SKM-1 treated with dmso at 0.1 percent for 144 hours (cell line): ENCODE data around the gene NFIX.

Source experiments
- DNase-seq: peaks from one replicate; lab custom pipeline; 2025; ENCODE audit not compliant: unreplicated experiment; lab: John Stamatoyannopoulos, UW

NFIX gene

GRCh38 chr19:12987190-12987589 lies 8.1 kb upstream of the NFIX start:
- DNase-seq: no peak

DNA sequence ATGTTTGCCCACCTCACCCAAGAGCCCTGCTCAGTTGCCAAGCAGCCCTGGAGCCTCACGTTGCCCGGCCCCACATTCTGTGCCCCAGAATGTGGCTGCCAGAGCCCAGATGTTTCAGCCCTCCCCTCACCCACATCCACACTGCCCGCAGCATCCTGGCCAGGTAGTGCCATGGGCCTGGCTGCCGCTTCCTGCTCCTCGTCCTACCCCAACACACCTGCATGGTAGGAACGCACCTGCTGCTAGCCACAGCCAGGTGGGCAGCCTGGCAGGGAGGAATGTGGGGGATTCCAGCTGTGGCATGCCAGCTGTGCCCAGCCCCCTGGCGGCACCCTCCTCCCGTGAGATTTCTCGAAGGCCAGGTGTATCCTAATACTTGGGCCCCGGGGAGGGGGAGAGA lies 7.5 kb upstream of the NFIX start:
- no peak for DNase-seq

DNA sequence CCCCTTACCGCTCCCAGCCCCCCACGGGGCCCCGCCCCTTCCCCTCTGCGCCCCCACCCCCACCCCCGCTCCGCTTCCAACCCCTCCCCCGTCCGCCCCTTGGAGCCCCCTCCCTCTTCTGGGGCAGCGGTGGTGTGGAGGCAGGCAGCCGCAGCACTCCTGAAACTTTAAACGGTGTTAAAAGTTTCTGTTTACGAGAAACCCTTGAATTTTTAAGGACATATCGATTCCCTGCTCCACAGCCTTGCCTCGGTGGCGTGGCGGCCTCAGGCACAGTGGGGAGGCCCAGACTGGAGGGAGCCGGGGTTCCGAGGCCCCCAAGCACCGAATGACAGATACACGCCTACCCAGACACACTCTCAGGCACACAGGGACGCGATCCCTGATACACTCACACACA lies 4.8 kb upstream of the NFIX start:
- DNase-seq: no peak

GRCh38 chr19:12990853-12991252 lies 4.4 kb upstream of the NFIX start:
- no peak for DNase-seq

- DNase-seq: no peak
Measured at GRCh38 chr19:12991296-12991695, 4.0 kb upstream of the NFIX start.

DNA sequence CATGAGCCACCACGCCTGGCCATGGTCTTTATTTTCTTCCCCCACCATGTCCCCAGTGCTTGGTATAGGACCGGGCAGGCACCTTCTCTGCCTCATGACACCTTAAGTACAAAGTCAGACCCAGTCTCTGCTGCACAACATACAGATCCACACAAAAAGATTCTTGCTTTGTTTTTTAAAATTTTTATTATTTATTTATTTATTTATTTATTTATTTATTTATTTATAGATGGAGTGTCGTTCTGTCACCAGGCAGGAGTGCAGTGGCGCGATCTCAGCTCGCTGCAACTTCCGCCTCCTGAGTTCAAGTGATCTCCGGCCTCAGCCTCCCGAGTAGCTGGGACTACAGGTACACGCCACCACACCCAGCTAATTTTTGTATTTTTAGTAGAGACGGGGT lies 2.5 kb upstream of the NFIX start:
- DNase-seq: no peak

DNA sequence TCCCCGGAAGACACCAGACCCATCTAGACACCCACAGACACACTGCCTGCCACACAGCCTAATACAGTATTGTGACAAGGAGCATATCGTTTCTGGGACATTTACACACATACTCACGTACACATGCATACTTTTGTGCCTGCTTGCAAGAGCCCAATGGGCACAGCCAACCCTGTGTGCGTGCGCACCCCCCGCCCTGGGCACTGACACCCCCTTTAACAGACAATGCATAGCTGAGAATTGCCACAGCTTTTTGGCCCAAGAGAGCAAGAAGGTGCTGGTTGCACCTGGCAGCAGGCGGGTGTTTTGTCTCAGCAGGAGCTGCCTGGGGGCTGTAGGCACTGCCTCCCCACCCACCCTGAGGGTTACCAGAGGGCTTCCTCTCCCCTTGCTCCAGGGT lies 1.7 kb upstream of the NFIX start:
- DNase-seq: no peak

GRCh38 chr19:12995596-12996405 lies 526 bp downstream of the NFIX start:
- DNase-seq: no peak

- no peak for DNase-seq
Measured at GRCh38 chr19:12996406-12997094, 1.3 kb downstream of the NFIX start.

GRCh38 chr19:12997179-12997966 lies 2.1 kb downstream of the NFIX start:
- no peak for DNase-seq

DNA sequence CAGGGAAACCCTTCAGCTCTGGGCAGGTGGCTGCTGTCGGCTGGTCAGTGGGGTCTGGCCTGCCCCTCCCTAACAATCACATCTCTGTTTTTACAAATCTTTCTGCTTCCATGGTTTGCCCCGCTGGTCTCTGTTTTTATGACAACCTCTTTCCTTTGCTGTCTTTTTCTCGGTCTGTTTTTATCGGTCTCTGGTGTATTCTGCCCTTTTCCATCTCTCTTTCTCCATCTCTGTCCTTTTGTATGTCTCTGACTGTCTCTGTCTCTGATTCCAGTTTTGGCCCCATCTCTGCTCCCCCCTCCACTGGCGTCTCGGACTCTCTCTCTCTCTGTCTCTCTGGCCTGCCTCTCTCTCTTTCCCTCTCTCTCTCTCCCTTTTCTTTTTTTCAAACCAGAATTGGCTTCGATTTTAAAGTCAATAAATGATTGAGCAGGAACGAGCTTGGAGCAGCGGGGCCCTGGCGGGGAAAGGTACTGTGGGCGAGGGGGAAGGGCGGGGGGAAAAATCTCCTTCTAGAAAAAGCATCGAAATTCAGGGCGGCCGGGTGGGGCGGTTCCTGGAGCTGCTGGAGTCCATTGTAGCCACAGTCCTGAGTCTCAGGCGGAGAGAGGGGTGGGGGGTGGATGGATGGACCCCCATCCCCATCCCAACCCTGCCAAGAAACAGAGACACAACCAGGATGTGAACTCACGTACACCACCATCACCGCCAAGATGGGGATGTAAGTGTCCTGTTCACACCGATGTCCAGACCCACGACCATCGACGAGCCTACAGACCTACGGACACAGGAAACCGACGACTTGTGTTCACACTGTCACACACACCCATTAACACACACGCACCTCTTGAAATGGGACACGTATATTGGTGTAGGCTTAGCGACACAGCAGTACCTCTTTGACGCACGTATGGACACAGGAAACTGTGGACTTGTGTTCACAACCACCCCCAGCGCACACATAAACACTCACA lies 3.0 kb downstream of the NFIX start:
- DNase-seq: no peak

DNA sequence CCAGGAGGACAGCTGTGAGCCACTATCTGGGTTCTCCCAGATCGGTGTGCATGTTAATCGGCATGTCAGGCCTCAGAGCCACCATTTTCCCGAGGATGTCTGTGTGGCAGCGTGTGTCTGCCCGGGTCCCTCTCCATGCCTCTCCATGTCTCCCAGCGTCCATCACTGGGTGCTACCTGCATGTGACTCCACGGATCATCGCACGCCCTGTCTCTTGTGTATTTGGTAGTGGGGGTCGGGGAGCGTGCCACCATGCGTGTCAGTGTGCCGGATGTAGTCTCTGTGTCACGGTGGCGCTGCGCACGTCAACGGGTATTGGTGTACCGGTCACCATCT lies 5.9 kb downstream of the NFIX start:
- DNase-seq: no peak

DNA sequence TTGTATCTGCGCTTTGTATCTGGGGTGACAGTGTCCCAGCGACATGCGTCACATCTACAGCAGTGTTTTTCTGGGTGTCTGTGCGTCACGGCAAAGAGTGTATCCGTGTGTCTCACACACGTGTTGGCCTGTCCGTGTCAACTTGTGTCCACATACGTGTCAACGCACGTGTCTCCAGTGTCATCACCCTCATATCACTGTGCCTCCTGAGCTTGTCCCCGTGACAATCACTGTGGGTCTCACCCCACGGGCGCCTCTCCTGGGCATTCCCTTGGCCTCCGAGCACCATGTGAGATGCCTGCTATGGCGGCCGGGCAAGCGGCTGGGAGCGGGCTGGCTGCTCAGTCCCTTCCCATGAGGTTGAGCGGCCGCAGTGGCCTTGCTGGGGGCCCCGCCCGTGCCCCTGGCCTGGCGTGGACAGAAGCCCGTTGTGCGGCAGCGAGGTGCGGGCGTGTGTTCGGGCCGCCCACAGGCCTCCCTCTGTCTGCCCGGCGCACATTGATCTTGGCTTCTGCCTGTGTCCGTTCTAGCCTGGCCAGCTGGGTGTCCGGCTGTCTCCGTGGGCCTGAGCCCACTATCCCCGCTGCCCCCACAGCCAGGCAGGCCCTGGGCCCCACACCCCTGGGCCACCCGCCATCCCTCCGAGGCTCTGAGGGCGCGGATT lies 6.4 kb downstream of the NFIX start:
- no peak for DNase-seq

GRCh38 chr19:13002166-13002898 lies 7.1 kb downstream of the NFIX start:
- DNase-seq: no peak

DNA sequence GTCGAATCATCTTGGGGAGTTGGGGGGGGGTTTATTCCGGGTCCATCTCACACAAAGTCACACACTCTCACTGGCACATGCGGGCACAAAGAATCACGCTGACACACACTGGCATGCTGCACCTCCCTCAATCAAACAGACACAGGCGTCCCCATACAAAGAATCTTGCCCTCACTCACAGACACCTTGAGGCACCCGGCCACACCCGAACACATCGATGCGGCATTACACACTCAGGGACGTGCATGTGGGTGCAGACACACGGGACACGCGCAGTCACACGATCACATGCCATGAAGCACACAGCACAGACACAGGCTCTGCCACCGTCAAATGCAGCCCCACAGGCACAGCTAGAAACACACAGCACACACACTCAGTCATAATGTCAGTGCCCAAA lies 7.8 kb downstream of the NFIX start:
- no peak for DNase-seq

GRCh38 chr19:13004273-13004672 lies 9.0 kb downstream of the NFIX start:
- DNase-seq: no peak

DNA sequence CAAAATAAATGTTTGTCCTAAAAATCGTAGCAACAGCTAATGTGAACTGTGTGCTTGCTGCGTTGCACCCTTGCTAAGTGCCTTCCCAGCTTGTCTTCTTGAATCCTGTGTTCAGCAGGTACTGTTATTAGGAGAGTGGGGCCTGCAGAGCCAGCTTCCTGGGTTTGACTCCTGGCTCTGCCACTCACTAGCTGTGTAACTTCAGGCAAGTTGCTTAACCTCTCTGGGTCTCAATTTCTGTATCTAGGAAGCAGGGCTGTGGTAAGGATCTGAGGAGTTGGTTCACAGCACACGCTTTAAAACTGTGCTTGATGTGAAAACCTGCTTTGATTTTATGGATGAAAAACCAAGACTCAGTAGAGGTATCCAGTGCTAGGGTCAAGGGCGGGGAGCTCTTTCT lies 10.0 kb downstream of the NFIX start:
- DNase-seq: no peak

- DNase-seq: no peak
Measured at GRCh38 chr19:13005861-13006370, 10.6 kb downstream of the NFIX start.
